HG03097 (cell line): ENCODE measurements around the gene TTC31.
"Not testable (repeated sequence)": the region's sequence is repeated elsewhere in the genome, so short reads cannot be mapped to it uniquely, and the experiment has no call there.

Experiments used
- ATAC-seq: cut with Tn5 transposase; IDR thresholded peaks from one replicate; pipeline ENCODE4 v1.9.1; 2021; ENCODE audit not compliant: unreplicated experiment, low FRiP score

The TTC31 gene

GRCh38 chr2:74457129-74457548 is 25.7 kb upstream of the TTC31 start:
- ATAC-seq = no peak

DNA sequence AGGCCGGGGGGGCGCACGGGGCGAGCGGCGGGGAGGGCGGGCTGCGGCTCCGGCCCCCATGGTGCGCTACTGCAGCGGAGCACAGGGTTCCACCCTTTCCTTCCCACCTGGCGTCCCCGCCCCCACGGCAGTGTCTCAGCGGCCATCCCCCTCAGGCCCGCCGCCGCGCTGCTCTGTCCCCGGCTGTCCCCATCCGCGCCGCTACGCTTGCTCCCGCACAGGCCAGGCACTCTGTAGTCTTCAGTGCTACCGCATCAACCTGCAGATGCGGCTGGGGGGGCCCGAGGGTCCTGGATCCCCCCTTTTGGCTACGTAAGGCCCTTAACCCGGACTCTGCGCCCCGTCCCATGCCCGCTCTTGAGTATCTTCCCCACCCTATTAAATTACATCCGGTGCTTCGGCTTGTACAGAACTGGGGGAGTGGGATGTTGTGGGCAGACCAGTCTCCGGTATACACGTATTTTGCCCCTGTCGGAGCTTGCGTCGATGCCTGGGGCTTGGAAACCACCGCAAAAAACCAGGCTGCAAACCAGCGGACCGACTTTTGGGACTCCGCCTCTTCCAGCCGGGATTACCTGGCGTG is 25.2 kb upstream of the TTC31 start:
- peak; percentile 25 for ATAC-seq

- ATAC-seq = peak; percentile 71
Measured at GRCh38 chr2:74458132-74458937, 24.5 kb upstream of the TTC31 start, which contains the start of gene WBP1. Gene WBP1, plus strand, starts transcription at chr2:74458438. Its CDS starts 165 bp downstream, at chr2:74458603.

GRCh38 chr2:74458938-74459363 is 23.9 kb upstream of the TTC31 start:
- no peak for ATAC-seq

- ATAC-seq = not testable (repeated sequence)
Measured at GRCh38 chr2:74459503-74460118, 23.3 kb upstream of the TTC31 start.

DNA sequence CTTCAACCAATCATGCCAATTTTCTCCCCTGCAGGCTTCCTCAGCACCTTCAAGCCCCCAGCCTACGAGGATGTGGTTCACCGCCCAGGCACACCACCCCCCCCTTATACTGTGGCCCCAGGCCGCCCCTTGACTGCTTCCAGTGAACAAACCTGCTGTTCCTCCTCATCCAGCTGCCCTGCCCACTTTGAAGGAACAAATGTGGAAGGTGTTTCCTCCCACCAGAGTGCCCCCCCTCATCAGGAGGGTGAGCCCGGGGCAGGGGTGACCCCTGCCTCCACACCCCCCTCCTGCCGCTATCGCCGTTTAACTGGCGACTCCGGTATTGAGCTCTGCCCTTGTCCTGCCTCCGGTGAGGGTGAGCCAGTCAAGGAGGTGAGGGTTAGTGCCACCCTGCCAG is 22.7 kb upstream of the TTC31 start:
- ATAC-seq = not testable (repeated sequence)

GRCh38 chr2:74461187-74462053 is 21.5 kb upstream of the TTC31 start:
- no peak for ATAC-seq

- no peak for ATAC-seq
Measured at GRCh38 chr2:74462054-74462785, 20.7 kb upstream of the TTC31 start.

DNA sequence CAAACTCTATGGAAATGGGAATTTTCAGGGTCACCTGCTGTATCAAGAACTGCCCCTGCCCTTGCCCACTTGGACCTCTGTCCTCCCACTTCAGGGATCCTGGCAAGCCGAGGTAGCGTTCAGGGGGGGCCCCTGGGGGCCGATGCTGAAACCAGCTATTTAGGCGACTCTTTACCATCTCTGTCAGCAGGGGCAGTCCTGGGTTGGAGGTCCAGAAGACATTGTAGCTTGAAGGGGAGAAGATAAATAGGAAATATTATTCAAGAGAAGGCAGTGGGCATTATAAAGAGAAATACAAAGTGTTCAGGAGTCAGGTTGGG is 20.1 kb upstream of the TTC31 start:
- no peak for ATAC-seq

GRCh38 chr2:74464406-74464805 is 18.5 kb upstream of the TTC31 start:
- no peak for ATAC-seq

DNA sequence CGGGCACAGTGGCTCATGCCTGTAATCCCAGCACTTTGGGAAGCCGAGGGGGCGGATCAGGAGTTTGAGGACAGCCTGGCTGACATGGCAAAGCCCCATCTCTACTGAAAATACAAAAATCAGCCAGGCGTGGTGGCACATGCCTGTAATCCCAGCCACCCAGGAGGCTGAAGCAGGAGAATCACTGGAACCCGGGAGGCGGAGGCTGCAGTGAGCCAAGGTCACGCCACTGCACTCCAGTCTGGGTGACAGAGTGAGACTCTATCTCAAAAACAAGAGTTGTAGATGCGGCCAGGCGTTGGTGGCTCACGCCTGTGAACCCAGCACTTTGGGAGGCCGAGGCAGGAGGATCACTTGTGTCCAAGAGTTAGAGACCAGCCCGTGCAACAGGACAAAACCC is 12.1 kb upstream of the TTC31 start:
- ATAC-seq = not testable (repeated sequence)

GRCh38 chr2:74471332-74472065 is 11.4 kb upstream of the TTC31 start:
- ATAC-seq = no peak

DNA sequence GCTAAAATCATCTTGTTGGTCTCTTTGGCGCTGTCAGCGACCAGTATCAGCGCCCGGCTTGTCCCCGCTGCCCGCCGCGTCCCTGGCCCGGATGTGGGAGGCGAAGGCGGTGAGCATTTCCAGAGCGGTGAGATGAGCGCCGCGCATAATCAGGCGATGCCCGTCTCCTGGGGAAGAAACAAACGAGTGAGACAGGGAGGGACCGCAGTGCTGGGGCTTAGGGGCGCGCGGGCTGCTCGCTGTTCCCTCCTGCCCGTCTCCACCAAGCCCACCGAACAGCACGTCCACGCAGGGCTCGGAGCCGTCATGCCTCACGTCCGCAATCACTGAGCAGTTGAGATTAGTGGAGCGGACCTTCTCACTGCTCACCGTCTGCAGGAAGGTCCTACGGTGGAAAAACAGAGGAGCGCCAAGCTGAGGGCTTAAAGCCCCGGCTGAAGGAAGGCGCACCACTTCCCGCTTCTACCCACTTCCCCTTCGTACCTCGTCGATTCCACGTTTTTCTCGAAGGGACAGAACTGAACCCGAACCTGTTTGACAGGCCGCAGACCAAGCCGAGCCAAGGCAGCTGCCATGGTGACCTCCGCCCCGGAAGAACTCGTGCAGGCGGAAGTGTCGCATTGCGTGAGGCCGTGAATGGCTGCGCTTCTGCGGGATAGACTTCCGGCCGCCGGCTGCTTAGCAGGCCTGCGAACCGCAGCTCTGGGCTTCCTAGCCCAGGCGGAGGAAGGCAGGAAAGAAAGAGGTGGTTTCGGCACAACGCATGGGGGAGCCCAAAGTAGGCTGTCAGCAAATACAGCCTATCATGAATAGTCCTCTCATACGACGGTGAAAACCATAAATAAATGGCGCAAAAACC is 10.6 kb upstream of the TTC31 start, which contains the start of gene MRPL53:
MRPL53 (minus strand) TSS at position 595 of the 859 bp plus-strand sequence; CDS start at position 575, 20 bp downstream.
- ATAC-seq = peak; percentile 73

- peak; percentile 8 for ATAC-seq
Measured at GRCh38 chr2:74472945-74473258, 10.0 kb upstream of the TTC31 start.

DNA sequence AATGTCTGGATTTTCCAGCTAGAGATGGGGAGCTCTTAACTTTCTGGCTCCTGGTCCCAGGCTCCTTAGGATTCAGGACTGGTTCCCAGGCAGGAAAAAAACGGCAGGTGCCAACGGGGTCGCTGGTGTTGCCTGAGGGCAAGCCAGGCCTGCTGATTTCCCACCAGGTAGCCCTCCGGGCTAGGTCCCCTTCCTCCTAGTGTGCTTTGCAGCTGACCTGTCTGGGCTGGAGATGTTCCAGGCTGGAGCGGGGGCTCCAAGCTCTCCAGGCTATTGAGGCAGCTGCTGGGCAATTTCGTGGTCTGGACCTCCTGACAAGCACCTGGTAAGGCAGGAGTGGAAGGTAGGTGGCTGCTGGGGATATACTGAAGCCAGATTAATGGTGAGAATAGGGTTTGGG is 8.4 kb upstream of the TTC31 start:
- no peak for ATAC-seq

- no peak for ATAC-seq
Measured at GRCh38 chr2:74474899-74475298, 8.0 kb upstream of the TTC31 start.

GRCh38 chr2:74481431-74481830 is 1.4 kb upstream of the TTC31 start:
- ATAC-seq = no peak

DNA sequence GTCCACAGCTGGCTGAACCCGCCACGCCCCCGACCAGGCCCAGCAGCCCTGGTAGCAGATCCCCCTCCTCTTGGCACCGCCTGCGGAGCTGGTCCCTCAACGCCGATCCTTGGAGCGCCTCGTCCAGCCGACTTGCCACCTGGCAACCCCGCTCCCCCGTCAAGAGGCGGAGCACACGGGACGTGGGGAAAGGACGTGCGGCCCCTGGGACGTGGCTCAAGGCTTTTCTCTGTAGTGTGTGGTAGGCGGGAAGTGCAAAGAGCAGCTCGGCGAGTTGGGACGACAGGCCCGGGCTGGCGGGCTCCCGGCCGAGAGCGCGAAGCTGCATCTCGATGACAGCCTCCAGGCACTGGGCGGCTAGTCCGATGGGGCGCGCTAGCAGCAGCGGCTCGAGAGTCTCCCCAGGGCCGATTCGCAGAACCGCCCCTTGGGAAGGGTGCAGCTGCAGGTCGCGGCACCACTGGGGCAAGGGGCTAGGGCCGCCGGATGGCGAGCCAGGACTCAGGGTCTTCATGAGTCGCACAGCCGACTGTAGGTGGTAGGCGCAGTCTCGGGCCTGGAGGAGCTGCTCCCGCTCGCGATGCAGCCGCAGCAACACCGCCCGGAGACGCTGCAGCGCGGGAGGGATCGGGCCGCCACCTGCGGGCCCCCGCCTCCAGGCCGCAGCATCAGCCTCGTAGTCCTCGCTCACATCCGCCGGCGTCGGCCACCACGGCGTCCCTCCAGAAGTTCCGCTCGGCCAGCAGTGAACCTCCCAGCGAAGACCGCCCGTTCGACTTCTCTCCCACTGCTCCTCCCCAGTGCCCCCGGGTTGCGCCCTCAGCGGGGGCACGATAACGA is 700 bp upstream of the TTC31 start:
- ATAC-seq = peak; percentile 43
